D341Med (cell line): ENCODE results near the gene TBL1X.
A peak's percentile ranks its signal among the peaks of the same experiment; 100 is the strongest.
"Not testable (repeated sequence)": the region's sequence is repeated elsewhere in the genome, so short reads cannot be mapped to it uniquely, and the experiment has no call there.

ENCODE experiments used
- DNase-seq: peaks from one replicate; pipeline ENCODE4 v3.0.0; 2012; ENCODE audit warnings: low spot score

The TBL1X gene

GRCh38 chrX:9536156-9536555, 71.3 kb downstream of the TBL1X start:
- DNase-seq: not testable (repeated sequence)

- no peak for DNase-seq
These were observed 72.9 kb downstream of the TBL1X start for GRCh38 chrX:9537781-9538180.

- peak; percentile 79 for DNase-seq
These were observed 73.7 kb downstream of the TBL1X start for GRCh38 chrX:9538544-9539045.

- no peak for DNase-seq
These were observed 74.9 kb downstream of the TBL1X start for GRCh38 chrX:9539605-9540387.

- no peak for DNase-seq
These were observed 77.4 kb downstream of the TBL1X start for GRCh38 chrX:9542106-9542760.

GRCh38 chrX:9542761-9543111, 77.9 kb downstream of the TBL1X start:
- no peak for DNase-seq

GRCh38 chrX:9555354-9555753, 90.5 kb downstream of the TBL1X start:
- DNase-seq: no peak

GRCh38 chrX:9557091-9557490, 92.2 kb downstream of the TBL1X start:
- DNase-seq: no peak

GRCh38 chrX:9557521-9557920, 92.7 kb downstream of the TBL1X start:
- DNase-seq: no peak

GRCh38 chrX:9558615-9559014, 93.8 kb downstream of the TBL1X start:
- no peak for DNase-seq

- DNase-seq: no peak
These were observed 95.4 kb downstream of the TBL1X start for GRCh38 chrX:9560219-9560618.

- no peak for DNase-seq
These were observed 96.3 kb downstream of the TBL1X start for GRCh38 chrX:9561199-9561598.

GRCh38 chrX:9562851-9563250, 98.0 kb downstream of the TBL1X start:
- DNase-seq: no peak

- no peak for DNase-seq
These were observed 101.3 kb downstream of the TBL1X start for GRCh38 chrX:9566150-9566621.

GRCh38 chrX:9569876-9570301, 105.0 kb downstream of the TBL1X start:
- DNase-seq: no peak

- DNase-seq: no peak
These were observed 108.6 kb downstream of the TBL1X start for GRCh38 chrX:9573282-9574106.

GRCh38 chrX:9576059-9576458, 111.2 kb downstream of the TBL1X start:
- no peak for DNase-seq

GRCh38 chrX:9577555-9577954, 112.7 kb downstream of the TBL1X start:
- DNase-seq: no peak

- no peak for DNase-seq
These were observed 113.4 kb downstream of the TBL1X start for GRCh38 chrX:9578083-9578779.

GRCh38 chrX:9581771-9582385, 117.0 kb downstream of the TBL1X start:
- DNase-seq: no peak

- DNase-seq: no peak
These were observed 118.1 kb downstream of the TBL1X start for GRCh38 chrX:9582956-9583355.
